NOMO-1 treated with DMSO at 0.1 percent for 48 hours (cell line): ENCODE data around the gene PTPN4.
"Not testable (repeated sequence)": the region's sequence is repeated elsewhere in the genome, so short reads cannot be mapped to it uniquely, and the experiment has no call there.

ENCODE experiments used
- DNase-seq: peaks from one replicate; lab custom pipeline; 2025; ENCODE audit not compliant: unreplicated experiment; lab: John Stamatoyannopoulos, UW

The PTPN4 gene

DNA sequence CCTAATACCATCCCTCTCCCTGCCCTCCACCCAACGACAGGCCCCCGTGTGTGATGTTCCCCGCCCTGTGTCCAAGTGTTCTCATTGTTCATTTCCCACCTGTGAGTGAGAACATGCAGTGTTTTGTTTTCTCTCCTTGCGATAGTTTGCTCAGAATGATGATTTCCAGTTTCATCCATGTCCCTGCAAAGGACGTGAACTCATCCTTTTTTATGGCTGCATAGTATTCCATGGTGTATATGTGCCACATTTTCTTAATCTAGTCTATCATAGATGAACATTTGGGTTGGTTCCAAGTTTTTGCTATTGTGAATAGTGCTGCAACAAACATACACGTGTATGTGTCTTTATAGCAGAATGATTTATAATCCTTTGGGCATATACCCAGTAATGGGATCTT, 44.7 kb downstream of the PTPN4 start:
- DNase-seq = not testable (repeated sequence)

DNA sequence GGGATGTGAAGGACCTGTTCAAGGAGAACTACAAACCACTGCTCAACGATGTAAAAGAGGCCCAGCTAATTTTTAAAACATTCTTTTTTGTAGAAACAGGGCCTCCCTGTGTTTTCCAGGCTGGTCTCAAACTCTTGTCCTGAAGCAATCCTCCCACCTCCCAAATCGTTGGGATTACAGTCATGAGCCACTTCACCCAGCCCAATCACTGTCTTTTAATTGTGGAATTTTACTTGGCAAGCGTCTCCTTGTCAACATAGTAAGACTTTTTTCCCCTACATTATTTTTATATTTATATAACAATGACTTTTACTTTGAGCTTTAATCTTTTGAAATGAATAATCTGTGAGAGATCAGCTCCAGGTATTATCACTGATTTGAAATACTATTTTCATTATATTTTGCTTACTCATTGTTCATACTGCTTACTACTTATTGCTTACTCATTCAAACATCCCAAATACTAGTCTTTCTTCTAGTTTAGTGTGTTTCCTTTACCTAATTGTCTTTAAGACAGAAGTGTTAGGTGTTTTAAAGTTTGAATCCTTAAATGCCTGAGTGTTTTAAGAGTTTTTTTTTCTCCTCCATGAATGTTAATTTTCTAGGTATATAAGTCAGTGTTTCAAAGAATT, 48.9 kb downstream of the PTPN4 start:
- no peak for DNase-seq

- DNase-seq = no peak
Observed at GRCh38 chr2:119809339-119810048, 49.8 kb downstream of the PTPN4 start.

DNA sequence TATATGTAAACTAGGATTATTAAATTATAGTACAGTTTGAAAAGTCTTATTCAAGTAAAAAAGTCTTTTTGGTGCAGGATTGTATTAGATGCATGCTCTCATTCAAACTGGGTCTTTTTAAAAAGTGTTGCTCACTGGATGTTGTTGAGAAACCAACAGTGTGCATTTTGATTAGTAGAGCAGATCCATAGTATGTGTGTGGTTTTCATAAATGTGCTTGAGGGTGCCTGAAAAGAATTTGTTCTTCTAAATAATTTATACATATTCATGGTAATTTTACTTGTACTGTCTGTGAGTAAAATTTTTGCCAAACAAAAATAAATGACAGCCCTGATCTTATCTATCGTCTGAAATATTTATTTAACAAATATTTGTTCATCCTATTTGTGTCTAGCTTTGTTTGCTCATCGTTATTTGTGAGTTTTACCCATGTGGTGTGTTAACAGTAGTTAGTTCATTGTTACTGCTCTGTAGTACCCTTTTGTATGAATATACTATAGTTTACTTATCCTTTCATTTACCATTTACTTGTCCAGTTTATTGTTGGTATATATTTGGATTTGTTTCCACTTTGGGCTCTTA, 50.4 kb downstream of the PTPN4 start:
- DNase-seq = no peak

GRCh38 chr2:119814216-119814615, 54.5 kb downstream of the PTPN4 start:
- no peak for DNase-seq

- DNase-seq = no peak
Observed at GRCh38 chr2:119818792-119819191, 59.1 kb downstream of the PTPN4 start.

GRCh38 chr2:119819846-119820245, 60.1 kb downstream of the PTPN4 start:
- DNase-seq = no peak

DNA sequence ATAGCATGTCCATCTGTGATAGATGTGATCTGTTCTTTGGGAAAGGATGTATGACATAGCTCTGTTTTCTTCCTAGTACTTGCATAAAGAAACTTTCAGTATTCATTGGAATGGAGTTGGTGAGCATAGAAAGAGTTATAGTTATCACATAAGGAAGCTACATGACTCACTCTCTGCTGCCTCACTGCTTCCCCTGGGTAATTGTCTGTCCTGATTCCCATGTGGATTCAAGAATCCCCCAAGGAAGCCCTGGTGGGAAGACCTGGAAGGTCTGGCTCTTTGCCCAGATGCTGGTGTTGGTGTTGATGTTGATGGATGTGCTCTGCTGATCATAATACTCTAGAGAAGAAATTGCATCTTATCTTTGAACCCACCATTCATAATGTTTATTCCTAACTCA, 60.6 kb downstream of the PTPN4 start:
- DNase-seq = no peak

DNA sequence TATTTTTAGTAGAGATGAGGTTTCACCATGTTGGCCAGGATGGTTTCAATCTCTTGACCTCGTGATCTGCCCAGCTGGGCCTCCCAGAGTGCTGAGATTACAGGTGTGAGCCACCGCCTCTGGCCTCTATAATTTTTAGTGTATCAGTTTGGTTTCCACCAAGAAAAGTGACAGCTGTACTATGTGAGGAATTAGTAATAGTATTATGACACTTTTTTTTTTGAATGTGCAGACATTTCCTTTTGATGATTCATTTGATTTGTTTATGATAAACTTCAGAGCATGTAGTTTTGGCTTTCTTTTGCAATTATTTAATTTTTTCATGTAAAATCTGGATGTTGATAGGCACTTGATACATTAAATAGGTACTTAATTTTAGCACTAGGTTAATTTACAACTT, 61.5 kb downstream of the PTPN4 start:
- DNase-seq = no peak

- peak; percentile 27 for DNase-seq
Observed at GRCh38 chr2:119823734-119824334, 64.1 kb downstream of the PTPN4 start.

- DNase-seq = peak; percentile 9
Observed at GRCh38 chr2:119826370-119826961, 66.7 kb downstream of the PTPN4 start.

GRCh38 chr2:119827866-119828507, 68.3 kb downstream of the PTPN4 start:
- no peak for DNase-seq

DNA sequence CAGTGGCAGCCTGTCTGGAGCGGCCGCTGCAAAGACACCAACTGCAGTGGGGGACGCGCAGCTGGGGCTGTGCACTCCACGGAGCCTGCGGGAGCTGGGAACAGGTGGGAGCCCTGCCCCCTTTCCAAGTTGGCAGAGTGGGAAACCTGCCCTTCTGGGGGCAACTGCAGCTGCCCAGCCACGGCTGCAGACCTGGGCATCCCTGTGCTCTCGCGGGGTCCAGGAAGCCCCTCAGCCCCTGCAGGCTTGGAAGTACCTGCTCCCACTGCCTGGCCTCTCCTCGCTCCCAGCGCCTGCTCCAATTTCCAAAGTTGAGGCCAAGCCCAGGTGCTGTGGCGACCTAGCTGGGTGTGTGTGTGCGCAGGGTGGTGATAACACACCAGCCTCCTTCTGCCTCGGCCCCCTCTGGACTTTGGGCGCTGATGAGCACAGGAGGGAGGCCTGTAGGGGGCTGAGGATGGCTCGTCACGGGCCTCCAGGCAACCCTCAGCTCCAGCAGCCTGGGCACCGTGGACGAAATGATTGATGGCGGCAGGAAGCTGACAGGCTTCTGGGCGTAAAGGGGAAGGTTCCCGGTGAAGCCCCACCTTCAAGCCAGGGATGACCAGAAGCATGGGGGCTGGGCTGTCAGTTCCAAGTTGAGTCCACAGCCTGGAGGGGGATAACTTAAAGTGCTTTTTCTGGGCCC, 76.9 kb downstream of the PTPN4 start:
- DNase-seq = no peak

DNA sequence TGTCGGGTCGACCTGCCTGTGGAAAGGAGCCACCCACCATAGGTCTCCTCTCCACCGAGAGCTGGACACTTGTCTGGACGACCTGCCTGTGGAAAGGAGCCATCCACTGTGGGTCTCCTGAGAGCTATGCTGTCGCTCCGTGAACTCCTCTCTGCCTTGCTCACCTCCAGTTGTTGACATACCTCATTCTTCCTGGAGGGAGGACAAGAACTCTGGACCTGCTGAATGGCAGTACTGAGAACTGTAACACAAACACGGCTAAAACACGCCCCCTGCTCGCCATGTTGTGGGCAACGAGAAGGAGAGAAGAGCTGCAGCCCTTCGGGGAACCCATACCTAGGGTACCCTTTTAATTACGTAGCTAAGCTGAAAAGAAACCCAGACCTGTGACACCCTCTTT, 77.6 kb downstream of the PTPN4 start:
- DNase-seq = no peak

GRCh38 chr2:119837759-119838158, 78.0 kb downstream of the PTPN4 start:
- DNase-seq = no peak

- no peak for DNase-seq
Observed at GRCh38 chr2:119838179-119838578, 78.5 kb downstream of the PTPN4 start.

DNA sequence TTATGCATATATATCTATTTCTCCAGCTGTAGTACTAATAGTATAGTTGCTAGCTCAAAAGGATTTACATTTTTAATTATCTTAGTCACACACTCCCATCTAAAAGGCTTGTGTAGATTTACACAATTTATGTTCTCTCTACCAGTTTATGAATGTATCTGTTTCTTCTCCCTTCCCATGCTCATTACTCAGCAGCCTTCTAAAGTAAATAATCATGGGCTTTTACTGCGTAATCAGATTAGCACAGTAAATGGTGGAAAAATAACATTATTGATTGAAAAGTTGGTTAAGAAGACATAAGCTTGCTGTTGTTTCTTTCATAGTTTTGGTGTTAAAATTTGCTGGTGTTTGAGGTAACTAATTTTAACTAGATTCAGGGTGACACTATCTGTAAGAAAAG, 81.8 kb downstream of the PTPN4 start:
- DNase-seq = no peak

GRCh38 chr2:119846021-119846420, 86.3 kb downstream of the PTPN4 start:
- no peak for DNase-seq

- DNase-seq = no peak
Observed at GRCh38 chr2:119849838-119850565, 90.3 kb downstream of the PTPN4 start.

- DNase-seq = no peak
Observed at GRCh38 chr2:119852214-119852613, 92.5 kb downstream of the PTPN4 start.
